Posterior vena cava (tissue), 2 donors: ENCODE results near the gene C1orf35. TPM values are rescaled to one million over a fixed set of nuclear protein-coding genes. Genes with fewer than 3 reads are reported as not detected.

Experiments
- DNase-seq: peaks from one replicate; pipeline ENCODE4 v3.0.0-alpha.2; 2020; ENCODE audit warnings: low spot score
- intact Hi-C, 2 donors: fragments of 100-400 bp; cut with DNase I; formaldehyde crosslinking; loops; one replicate each; pipeline versions ENCODE4 v1.14.1 to v1.14.2; 2022 to 2023
- total RNA-seq, 2 donors: library from RNA; stranded (reverse); fragmentation: NEBNext Ultra II Directional; extraction: Animal tissue kit (Norgen Biotek cat#: 25700); gene quantifications; one replicate each; pipeline ENCODE4 v1.2.1, GENCODE V29; 2021
- donor health status: DM: yes; HTN: yes; CAD: no.
- donor health status: DM: yes; HTN: yes; CAD: no.

Gene C1orf35
- total RNA-seq, 2 donors from 2014 or later = 7.8 to 8.0 TPM

DNA sequence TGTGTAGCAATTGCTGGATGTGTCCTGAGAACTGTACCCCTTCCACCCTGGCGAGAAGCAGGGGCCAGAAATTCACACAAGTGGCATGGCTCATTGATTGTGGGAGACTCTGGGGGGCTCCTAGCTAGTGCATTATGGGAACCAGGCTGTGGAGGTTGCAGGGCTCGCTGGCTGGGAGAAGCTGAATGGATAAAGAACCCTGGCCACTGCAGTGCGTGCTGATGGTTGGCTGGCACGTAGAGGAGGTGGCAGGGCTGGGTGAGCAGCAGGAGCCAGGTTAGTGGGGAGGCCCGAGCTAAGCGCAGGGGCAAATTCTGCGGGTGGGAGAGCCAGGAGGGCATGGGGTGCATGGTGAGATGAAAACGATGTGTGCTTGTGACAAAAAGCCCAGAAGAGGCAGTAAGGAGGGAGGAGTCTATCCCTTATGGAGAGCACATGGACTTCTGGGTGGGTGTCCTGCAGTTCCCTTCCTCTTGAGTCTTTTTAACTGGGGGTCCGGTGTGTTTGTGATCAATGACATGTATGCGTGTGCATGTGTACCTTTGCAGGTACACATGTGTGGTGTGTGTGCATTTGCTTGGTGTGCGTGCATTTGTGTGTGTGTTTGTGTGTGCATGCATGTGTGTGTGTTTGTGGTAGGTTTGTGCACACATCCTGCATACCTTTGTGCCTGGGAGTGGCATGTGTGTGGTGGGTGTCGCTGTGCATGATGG, 40.5 kb upstream of the C1orf35 start:
- DNase-seq = peak; percentile 61
- intact Hi-C loops = no loop called here

GRCh38 chr1:228142701-228143136, 39.6 kb upstream of the C1orf35 start:
- intact Hi-C loops = no loop called here
- peak; percentile 67 for DNase-seq

DNA sequence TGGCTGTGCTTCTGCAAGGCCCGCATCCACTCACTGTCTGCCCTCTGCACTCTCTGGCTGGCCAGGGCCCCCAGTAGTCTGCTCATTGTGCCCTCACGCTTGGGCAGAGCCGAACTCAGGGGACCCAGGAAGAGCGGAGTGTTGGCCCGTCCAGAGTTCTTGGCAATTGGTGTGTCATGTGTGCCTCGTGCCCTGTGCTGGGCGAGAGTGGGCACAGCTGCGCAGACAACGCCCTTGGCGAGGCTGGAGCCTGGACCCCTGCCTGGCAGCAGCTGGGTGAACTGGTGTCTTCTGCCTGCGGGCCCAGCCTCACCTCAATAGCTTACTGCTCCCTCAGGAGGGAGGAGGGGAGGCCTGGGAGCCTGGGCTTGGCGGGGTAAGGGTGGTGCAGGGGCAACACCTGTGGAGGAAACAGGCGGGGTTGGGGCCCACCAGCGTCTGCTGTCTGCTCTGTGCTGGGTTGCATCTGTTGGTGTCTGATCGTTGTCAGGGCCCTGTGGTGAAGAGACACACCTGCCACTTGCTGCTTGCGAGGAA, 39.1 kb upstream of the C1orf35 start:
- DNase-seq = peak; percentile 66
- intact Hi-C loops = no loop called here

GRCh38 chr1:228141226-228142044, 38.3 kb upstream of the C1orf35 start:
- DNase-seq = peak; percentile 87
- intact Hi-C loops = no loop called here

GRCh38 chr1:228140724-228141225, 37.6 kb upstream of the C1orf35 start:
- DNase-seq = no peak
- intact Hi-C loops = no loop called here

GRCh38 chr1:228139931-228140723, 37.0 kb upstream of the C1orf35 start, which contains the start of gene GUK1:
GUK1 (plus strand) TSS chr1:228140279; CDS start chr1:228140303, 24 bp downstream.
- intact Hi-C loops = no loop called here
- peak; percentile 100 for DNase-seq

DNA sequence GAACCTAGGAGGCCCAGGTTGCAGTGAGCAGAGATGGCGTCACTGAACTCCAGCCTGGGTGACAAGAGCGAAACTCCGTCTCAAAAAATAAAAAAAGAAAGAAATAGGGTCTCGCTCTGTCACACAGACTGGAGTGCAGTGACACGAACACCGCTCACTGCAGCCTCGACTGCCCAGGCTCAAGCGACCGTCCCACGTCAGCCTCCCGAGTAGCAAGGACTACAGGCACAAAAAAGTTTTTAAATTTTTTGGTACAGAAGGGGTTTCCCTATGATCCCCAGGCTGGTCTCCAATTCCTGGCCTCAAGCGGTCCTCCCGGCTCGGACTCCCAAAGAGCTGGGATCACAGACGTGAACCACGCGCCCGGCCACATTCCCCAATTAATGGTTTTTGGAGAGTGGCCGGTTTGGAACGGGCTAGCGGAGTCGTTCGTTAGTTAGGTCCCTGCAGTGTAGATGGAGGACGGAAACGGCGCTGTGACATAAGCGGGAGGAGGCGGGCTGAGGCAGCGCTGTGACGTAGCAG, 36.3 kb upstream of the C1orf35 start:
- peak; percentile 67 for DNase-seq
- intact Hi-C loops = no loop called here

DNA sequence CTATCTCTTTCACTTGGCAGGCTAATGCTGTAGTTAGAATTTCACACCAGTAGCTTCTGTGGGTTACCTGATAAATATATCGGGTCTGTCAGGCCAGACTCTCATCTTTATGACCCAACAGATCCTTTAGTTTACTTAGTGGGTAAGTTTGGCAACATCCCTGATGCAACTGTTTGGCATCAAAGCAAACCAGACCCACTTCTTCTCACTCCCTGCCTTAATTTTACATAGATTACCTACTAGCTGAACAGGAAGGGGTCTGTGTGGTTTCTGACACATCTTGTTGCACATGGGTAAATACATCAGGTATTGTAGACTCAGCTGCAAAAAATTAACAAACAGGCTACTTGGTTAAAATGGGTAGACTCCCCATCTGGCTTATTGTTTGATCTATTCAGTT, 33.8 kb upstream of the C1orf35 start:
- DNase-seq = no peak
- intact Hi-C loops = no loop called here

- DNase-seq = no peak
- intact Hi-C loops = no loop called here
Observed at GRCh38 chr1:228134591-228134990, 31.5 kb upstream of the C1orf35 start.

- intact Hi-C loops = no loop called here
- DNase-seq = no peak
Observed at GRCh38 chr1:228131766-228132165, 28.6 kb upstream of the C1orf35 start.

DNA sequence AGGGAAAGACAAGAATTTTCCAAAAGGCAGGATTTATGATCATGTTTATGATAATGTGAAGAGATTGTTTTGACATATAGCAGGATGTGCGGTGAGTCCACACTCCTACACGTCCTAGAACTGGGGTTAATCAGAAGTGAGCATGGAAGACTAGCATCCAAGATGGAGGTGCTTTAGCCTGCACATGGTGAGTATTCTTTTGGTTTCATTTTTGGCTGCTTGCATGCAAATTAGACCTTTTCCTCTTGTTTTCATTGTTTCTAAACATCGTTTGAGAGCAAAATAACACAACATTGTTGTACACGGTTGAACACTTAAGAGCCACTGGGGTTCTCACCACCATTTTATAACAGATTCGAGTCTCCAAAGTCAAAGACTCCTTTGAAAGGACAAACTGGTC, 22.1 kb upstream of the C1orf35 start:
- intact Hi-C loops = no loop called here

DNA sequence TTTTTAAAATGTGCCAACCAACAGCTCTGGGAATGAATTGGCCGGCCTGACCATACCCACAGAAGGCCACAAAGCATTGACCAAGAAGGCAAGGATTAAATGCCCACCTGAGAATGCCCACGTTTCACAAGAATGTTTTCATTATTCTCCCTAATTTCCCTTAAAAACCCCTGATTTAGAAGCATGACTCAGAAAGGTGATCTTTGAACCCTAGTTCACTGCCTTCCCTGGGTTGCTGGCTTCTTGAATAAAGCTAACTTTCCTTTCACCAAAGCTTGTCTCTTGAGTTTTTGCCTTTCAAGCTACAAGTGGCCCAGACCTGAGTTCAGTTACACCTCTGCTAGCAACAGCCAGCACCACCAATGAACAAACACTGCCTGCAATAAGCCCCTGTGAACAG, 20.4 kb upstream of the C1orf35 start:
- DNase-seq = no peak
- intact Hi-C loops = no loop called here

More for the DNA sequence above, 22.1 kb upstream of the C1orf35 start:
- no peak for DNase-seq

DNA sequence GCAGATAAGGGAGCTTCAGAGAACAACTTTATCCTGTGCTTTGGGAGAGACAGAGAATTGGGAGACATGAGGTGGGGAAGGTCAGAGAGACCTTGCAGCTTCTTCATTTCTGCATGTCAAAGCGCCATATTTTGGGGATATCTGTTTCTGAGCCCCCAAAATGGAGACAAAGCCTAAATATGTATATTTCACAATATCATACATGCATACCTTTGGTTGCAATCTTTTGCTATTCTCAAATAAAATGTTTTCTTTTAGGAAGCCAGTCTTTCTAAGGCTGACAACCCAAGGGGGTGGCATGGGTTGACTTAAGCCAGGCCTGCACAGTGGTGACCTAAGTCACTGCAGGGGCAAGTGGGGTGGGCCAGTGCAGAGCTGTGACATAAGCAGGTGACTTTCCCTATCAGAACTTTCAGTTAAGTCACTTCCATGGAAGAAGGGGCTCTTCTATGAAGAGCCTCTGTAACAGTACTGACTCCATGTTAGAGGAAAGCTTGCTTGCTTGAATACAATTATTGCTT, 19.9 kb upstream of the C1orf35 start:
- intact Hi-C loops = no loop called here
- no peak for DNase-seq

DNA sequence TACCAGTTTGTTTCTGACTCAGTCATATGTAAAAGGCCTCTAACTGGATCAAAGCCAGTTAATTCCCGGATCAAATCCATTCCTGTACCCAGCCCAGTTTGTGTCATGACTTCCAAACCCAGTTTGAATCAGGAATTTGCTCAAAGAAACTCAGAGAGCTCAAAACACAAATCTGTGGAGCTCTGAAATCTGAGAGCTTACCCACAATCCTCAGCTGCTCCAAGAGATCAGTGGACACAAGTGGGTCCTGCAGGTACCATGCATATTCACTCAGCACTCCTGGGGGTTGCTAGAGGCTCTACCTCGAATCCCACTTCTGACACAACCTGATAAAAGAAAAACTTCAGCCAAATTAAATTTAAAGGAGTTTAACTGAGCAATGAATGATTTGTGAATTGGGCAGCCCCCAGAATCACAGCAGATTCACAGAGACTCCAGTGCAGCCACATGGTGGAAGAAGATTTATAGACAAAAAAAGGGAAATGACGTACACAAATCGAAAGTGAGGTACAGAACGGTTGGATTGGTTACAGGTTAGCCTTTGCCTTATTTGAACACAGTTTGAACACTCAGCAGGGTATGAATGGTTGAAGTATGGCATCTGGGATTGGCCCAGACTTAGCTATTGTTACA, 17.8 kb upstream of the C1orf35 start:
- no peak for DNase-seq
- intact Hi-C loops = no loop called here

GRCh38 chr1:228120351-228120750, 17.2 kb upstream of the C1orf35 start:
- no peak for DNase-seq
- intact Hi-C loops = no loop called here

DNA sequence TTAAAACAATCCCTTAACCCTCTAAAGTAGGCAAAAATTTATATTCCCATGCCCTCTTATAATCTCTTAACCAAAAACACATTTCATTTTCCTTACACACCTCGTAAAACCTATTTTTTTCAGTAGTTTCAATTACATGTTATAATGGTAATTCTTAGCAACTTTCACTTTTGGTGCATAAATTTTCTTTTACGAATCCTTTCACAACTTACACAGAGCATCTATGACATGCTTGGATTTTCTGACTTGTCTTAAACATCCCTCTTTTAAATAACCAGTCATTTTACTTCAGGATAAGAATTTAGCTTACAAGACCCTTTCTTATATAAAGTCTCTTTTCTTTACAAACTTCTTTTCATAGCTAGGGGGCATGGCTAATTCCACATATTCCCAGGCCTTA, 14.9 kb upstream of the C1orf35 start:
- intact Hi-C loops = no loop called here
- DNase-seq = no peak

DNA sequence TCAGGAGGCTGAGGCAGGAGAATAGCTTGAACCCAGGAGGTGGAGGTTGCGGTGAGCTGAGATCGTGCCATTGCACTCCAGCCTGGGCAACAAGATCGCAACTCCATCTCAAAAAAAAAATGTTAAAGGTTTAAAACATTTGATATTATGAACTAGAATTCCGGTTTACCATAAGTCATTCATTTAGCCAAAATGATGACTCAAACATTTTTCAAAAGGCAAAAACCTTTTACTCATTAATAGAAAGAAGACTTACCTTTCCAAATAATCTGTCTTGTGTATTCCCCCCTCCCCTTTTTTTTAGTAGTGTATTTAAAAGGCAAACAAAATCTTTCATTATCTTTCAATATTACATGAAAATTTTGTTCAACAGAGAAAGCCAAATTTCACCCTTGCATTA, 14.2 kb upstream of the C1orf35 start:
- intact Hi-C loops = no loop called here
- no peak for DNase-seq

- intact Hi-C loops = no loop called here
- DNase-seq = no peak
Observed at GRCh38 chr1:228114827-228115226, 11.7 kb upstream of the C1orf35 start.

GRCh38 chr1:228112617-228113016, 9.5 kb upstream of the C1orf35 start:
- intact Hi-C loops = no loop called here
- DNase-seq = no peak
